Measurements from ENCODE around the gene ZNF318. TPM values are rescaled to one million over a fixed set of nuclear protein-coding genes. Genes with fewer than 3 reads are reported as not detected.

Gene ZNF318
- total and polyA plus RNA-seq, 2 donors (not counting 3 experiments of a cell fraction or from before 2014, with no cell fraction given): 7.1 to 13.6 TPM

GRCh38 chr6:43338243-43338642 lies 31.2 kb downstream of the ZNF318 start:
- Histone ChIP-seq H3K27ac (ENCODE audit: insufficient read depth, low read depth, low read length) (no peak overlapping the region), H3K4me2 (ENCODE audit: insufficient read depth, low read length) (no peak overlapping the region), H3K9me3 (replicated peaks; ENCODE audit: control insufficient read depth, insufficient read depth, low read length) (no peaks in the 10 kb centered on the region), H3K27me3 (ENCODE audit: control insufficient read depth in 2 of 2, insufficient read depth in 2 of 2, low read length in 2 of 2) (no peaks in the 10 kb centered on the region), H4K20me1 (replicated peaks; ENCODE audit: control insufficient read depth, extremely low read depth, insufficient read depth, low read length) (no peaks in the 10 kb centered on the region), H3K36me3 (ENCODE audit: control insufficient read depth in 2 of 2, extremely low read depth in 1 of 2, insufficient read depth in 2 of 2, low read length in 2 of 2) (peaks cover 0 to 22% of the 10 kb centered on the region in 2 experiments), H3K9ac (replicated peaks; ENCODE audit: extremely low read depth, insufficient read depth, low read length) (no peak overlapping the region), H3K9me1 (replicated peaks; ENCODE audit: control insufficient read depth, extremely low read depth, insufficient read depth, low read length) (no peaks in the 10 kb centered on the region), H2AFZ (ENCODE audit: low read depth, low read length) (no peak overlapping the region), H3K4me3 (replicated peaks in 1 of 3; ENCODE audit: insufficient read depth in 1 of 3, low read depth in 1 of 3, low read length in 3 of 3) (no peak overlapping the region), H3K79me2 (ENCODE audit: control insufficient read depth, insufficient read depth, low read length) (no peaks in the 10 kb centered on the region), H3K4me1 (ENCODE audit: control insufficient read depth, extremely low read depth, insufficient read depth, low read length) (no peaks in the 10 kb centered on the region)
- intact Hi-C loops (cut with micrococcal nuclease) (no loop called here), dilution Hi-C loops (cut with MboI; ENCODE audit: extremely low pct_ligation_motif_present, low sequenced_read_pairs) (no loop called here)
- ChIA-PET CTCF (interaction anchor here (1.4 to 1.7 kb wide), 3 partner anchors 8 to 109 kb away, joined by 3 to 5 read pairs (median 3); partner anchors contain the start of gene DNPH1), POLR2A (no interaction called here)
- TF ChIP-seq JUN (IDR thresholded peaks at IDR 0.05; ENCODE audit: borderline replicate concordance, insufficient read depth, insufficient read length, low read depth): no peak
- TF ChIP-seq, protein P1, sequence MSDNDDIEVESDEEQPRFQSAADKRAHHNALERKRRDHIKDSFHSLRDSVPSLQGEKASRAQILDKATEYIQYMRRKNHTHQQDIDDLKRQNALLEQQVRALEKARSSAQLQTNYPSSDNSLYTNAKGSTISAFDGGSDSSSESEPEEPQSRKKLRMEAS (IDR thresholded peaks at IDR 0.05; ENCODE audit: insufficient read depth, insufficient read length): no peak
- no peak for TF ChIP-seq POLR2A (IDR thresholded peaks at IDR 0.05; ENCODE audit: low read depth, low read length)
- TF ChIP-seq, protein P2, sequence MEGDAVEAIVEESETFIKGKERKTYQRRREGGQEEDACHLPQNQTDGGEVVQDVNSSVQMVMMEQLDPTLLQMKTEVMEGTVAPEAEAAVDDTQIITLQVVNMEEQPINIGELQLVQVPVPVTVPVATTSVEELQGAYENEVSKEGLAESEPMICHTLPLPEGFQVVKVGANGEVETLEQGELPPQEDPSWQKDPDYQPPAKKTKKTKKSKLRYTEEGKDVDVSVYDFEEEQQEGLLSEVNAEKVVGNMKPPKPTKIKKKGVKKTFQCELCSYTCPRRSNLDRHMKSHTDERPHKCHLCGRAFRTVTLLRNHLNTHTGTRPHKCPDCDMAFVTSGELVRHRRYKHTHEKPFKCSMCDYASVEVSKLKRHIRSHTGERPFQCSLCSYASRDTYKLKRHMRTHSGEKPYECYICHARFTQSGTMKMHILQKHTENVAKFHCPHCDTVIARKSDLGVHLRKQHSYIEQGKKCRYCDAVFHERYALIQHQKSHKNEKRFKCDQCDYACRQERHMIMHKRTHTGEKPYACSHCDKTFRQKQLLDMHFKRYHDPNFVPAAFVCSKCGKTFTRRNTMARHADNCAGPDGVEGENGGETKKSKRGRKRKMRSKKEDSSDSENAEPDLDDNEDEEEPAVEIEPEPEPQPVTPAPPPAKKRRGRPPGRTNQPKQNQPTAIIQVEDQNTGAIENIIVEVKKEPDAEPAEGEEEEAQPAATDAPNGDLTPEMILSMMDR (IDR thresholded peaks at IDR 0.05; ENCODE audit: extremely low read depth in 1 of 2, insufficient read depth in 1 of 2, low read depth in 1 of 2, low read length in 2 of 2): no peak
- TF ChIP-seq GATA2 (IDR thresholded peaks at IDR 0.05; ENCODE audit: insufficient read depth, insufficient read length, low read depth, low read length): no peak
- no peak for TF ChIP-seq EZH2 (IDR thresholded peaks at IDR 0.05; ENCODE audit: borderline replicate concordance, low read depth, low read length, severe bottlenecking)
- TF ChIP-seq MYC (IDR thresholded peaks at IDR 0.05; ENCODE audit: low read depth, low read length): no peak
- no peak for TF ChIP-seq FOS (IDR thresholded peaks at IDR 0.05; ENCODE audit: borderline replicate concordance, insufficient read depth, low read length)
- TF ChIP-seq POLR2AphosphoS5 (IDR thresholded peaks at IDR 0.05; ENCODE audit: insufficient read depth, low read depth, low read length): no peak
- BruUV-seq (replicated peaks): no TSS peak
- FAIRE-seq (no peak), DNase-seq (ENCODE audit: low read depth, low spot score) (no peak)
